Upper lobe of right lung (tissue), 1 donor: Measurements from ENCODE around the gene ERLIN1. TPM values are rescaled to one million over a fixed set of nuclear protein-coding genes. Genes with fewer than 3 reads are reported as not detected.

Experiments
- ATAC-seq: fragments of 200-7000 bp; cut with Tn5 transposase; one replicate; pipeline ENCODE4 v1.9.1; 2020; ENCODE audit warnings: mild to moderate bottlenecking, moderate library complexity
- DNase-seq: peaks from one replicate; pipeline ENCODE4 v3.0.0-alpha.2; 2020
- H3K27ac ChIP-seq: fragments of 200-600 bp; one replicate; pipeline ENCODE4 v1.8.0; 2022
- H3K27me3 ChIP-seq: fragments of 200-600 bp; one replicate; pipeline ENCODE4 v1.8.0; 2022; ENCODE audit warnings: mild to moderate bottlenecking
- H3K36me3 ChIP-seq: fragments of 200-600 bp; one replicate; pipeline ENCODE4 v1.8.0; 2022
- H3K4me1 ChIP-seq: fragments of 200-600 bp; one replicate; pipeline ENCODE4 v1.8.0; 2022
- H3K4me3 ChIP-seq: fragments of 200-600 bp; one replicate; pipeline ENCODE4 v1.8.0; 2022; ENCODE audit warnings: mild to moderate bottlenecking
- H3K9me3 ChIP-seq: fragments of 200-600 bp; one replicate; pipeline ENCODE4 v1.8.0; 2022
- CTCF ChIP-seq: fragments of 200-600 bp; IDR thresholded peaks from one replicate; pipeline ENCODE4 v1.8.0; 2022; ENCODE audit warnings: antibody characterized with exemption
- intact Hi-C: fragments of 100-400 bp; cut with DNase I; formaldehyde crosslinking; loops from one replicate; pipeline ENCODE4 v1.11.0; 2022
- total RNA-seq: library from RNA; stranded (reverse); fragmentation: NEBNext Ultra II Directional; extraction: Animal tissue kit (Norgen Biotek cat#: 25700); gene quantifications from one replicate; pipeline ENCODE4 v1.2.1, GENCODE V29; 2021
- donor health status: DM: no; HTN: yes; CAD: no; lungs with severe emphysema.

ERLIN1 gene
- total RNA-seq, 1 donor from 2014 or later: 24.3 TPM

- no peaks in the 10 kb centered on the region for H3K27me3 ChIP-seq
- peaks cover 64% of the 10 kb centered on the region for H3K36me3 ChIP-seq
- H3K4me1 ChIP-seq: no peaks in the 10 kb centered on the region
- H3K9me3 ChIP-seq: no peaks in the 10 kb centered on the region
- intact Hi-C loops: no loop called here
- no peak overlapping the region for H3K27ac ChIP-seq
- DNase-seq: no peak
- TF ChIP-seq CTCF: no peak
- H3K4me3 ChIP-seq: no peak overlapping the region
- ATAC-seq: no peak
Observed at GRCh38 chr10:100173035-100173434, 12.8 kb downstream of the ERLIN1 start.

GRCh38 chr10:100172349-100172748, 13.5 kb downstream of the ERLIN1 start:
- no peak for DNase-seq
- ATAC-seq: no peak
- no peak for TF ChIP-seq CTCF
- intact Hi-C loops: no loop called here
- Histone ChIP-seq H3K4me3 (no peak overlapping the region), H3K27me3 (no peaks in the 10 kb centered on the region), H3K36me3 (peaks cover 58% of the 10 kb centered on the region), H3K27ac (no peak overlapping the region), H3K4me1 (no peaks in the 10 kb centered on the region), H3K9me3 (no peaks in the 10 kb centered on the region)

- Histone ChIP-seq H3K27ac (peak overlapping the region; percentile 32), H3K9me3 (no peaks in the 10 kb centered on the region), H3K36me3 (peaks cover 32% of the 10 kb centered on the region), H3K4me3 (no peak overlapping the region), H3K27me3 (no peaks in the 10 kb centered on the region), H3K4me1 (peaks cover 5% of the 10 kb centered on the region)
- DNase-seq (no peak), ATAC-seq (no peak)
- intact Hi-C loops: no loop called here
- TF ChIP-seq CTCF: no peak
Observed at GRCh38 chr10:100168313-100168643, 17.6 kb downstream of the ERLIN1 start.

GRCh38 chr10:100167553-100168312, 18.1 kb downstream of the ERLIN1 start:
- peak overlapping the region; percentile 32 for H3K27ac ChIP-seq
- intact Hi-C loops: no loop called here
- no peaks in the 10 kb centered on the region for H3K27me3 ChIP-seq
- H3K36me3 ChIP-seq: peaks cover 32% of the 10 kb centered on the region
- DNase-seq (no peak), ATAC-seq (no peak)
- no peaks in the 10 kb centered on the region for H3K9me3 ChIP-seq
- H3K4me3 ChIP-seq: peak overlapping the region; percentile 5
- no peak for TF ChIP-seq CTCF
- peaks cover 5% of the 10 kb centered on the region for H3K4me1 ChIP-seq

- no peaks in the 10 kb centered on the region for H3K9me3 ChIP-seq
- no peaks in the 10 kb centered on the region for H3K27me3 ChIP-seq
- no peak for DNase-seq
- peaks cover 5% of the 10 kb centered on the region for H3K4me1 ChIP-seq
- peaks cover 39% of the 10 kb centered on the region for H3K36me3 ChIP-seq
- intact Hi-C loops: no loop called here
- H3K4me3 ChIP-seq: no peak overlapping the region
- no peak for TF ChIP-seq CTCF
- no peak for ATAC-seq
- no peak overlapping the region for H3K27ac ChIP-seq
Observed at GRCh38 chr10:100163704-100164621, 21.9 kb downstream of the ERLIN1 start.
